Hematopoietic multipotent progenitor cell treated with erythropoietin and hydrocortisone succinate and interleukin-3 and kit ligand, for 17 days (in vitro differentiated cells): ENCODE measurements around the gene KRTAP20-1.

ENCODE experiments used
- DNase-seq: peaks from one replicate; pipeline ENCODE4 v3.0.0-alpha.2; 2015; ENCODE audit warnings: low spot score

KRTAP20-1 gene, protein sequence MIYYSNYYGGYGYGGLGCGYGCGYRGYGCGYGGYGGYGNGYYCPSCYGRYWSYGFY

DNA sequence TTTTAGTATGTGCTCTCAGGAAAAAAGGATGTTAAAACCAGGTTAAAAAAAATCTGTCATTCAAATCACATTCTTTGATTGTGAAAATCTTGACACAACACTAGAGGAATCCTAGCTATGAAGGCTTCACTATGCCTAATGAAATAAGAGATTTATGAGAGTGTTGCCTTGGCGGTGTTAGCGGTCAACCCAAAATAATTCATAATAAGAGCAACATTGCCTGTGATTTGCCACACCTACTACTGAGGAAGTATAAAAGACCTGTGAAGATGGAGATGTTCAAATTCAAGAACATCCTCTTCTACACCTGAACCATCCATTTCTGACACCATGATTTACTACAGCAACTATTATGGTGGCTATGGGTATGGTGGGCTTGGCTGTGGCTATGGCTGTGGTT lies at the start of gene KRTAP20-1:
KRTAP20-1 (plus strand) TSS at position 301 of the 400 bp plus-strand sequence; CDS start at position 331, 30 bp downstream.
- no peak for DNase-seq

DNA sequence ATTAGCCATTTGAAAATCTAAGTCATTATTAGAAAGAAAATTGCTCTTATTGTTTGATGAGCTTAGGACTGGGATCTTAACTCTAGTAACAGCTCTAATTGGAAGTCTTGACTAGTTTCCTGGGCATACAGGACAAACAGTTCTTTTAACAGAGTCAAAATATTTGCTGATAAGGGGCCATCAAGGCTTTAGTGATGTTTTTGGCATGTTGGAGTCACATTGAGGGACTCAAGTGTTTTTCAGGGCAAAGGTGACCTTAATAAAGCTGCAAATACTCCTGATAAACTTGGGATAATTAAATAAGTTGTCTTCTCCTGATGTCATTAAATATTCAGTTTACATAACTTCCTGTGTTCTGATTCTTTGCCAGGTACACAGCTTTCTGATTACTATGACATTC lies 48.6 kb upstream of the KRTAP20-1 start:
- no peak for DNase-seq

- no peak for DNase-seq
Measured at GRCh38 chr21:30577766-30578165, 38.5 kb upstream of the KRTAP20-1 start.

DNA sequence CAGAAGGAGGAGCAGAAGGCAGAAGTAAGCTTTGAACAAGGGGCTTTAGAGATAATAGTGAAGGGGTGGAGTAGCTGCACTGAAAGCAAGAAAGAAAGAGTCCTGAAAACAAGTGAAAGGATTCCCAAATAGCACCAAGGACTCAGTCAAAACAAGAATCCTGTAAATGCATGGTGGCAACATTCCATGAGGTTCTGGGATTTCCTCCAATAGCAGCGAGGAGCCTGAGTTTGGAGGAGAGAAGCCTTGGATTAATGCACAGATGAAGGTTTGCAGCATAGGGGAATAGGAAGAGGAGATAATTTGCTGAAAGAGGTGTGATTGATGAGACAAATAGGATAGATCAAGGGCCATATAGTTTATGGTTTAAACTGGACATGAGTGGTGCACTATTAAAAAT lies 36.9 kb upstream of the KRTAP20-1 start:
- no peak for DNase-seq

DNA sequence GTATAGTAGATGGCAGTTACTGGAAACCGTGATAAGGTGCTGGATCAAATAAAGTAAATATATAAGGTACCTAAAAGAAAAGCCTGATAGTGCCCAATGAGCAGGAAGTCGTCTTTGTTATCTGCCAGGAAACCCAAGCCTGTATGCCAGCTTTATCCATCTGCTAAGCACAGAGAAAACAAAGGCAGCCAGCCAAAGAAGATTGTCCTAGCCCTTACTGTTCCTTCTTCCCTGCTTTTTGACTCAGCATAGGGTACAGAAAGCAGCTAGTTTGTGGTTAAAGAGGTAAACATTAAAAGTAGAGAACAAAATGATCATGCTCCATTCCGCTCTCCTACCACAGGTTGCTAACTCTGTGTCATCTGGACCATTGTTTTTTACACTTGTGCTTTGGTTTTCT lies 36.1 kb upstream of the KRTAP20-1 start:
- DNase-seq = no peak

GRCh38 chr21:30582870-30583269 lies 33.4 kb upstream of the KRTAP20-1 start:
- no peak for DNase-seq

DNA sequence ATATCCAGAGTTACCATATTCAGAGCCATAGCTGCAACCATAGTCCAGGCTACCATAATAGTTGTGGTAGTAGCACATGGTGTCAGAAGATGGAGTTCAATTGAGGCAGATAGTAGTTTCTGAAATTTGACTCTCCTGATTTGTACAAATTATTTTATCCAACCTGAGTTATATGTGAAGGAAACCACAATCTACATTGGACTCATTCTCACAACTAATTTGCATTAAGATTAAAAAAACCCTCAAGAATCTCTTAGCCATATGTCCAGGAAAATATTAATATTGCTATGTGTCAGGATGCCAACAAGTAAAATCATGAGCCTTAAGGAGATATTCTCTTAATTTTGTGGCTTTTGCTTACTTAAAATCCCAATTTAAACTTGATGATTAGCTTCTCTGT lies 25.9 kb upstream of the KRTAP20-1 start, which contains the start of gene KRTAP22-2:
KRTAP22-2 (minus strand) TSS at position 101 of the 400 bp plus-strand sequence.
- no peak for DNase-seq

DNA sequence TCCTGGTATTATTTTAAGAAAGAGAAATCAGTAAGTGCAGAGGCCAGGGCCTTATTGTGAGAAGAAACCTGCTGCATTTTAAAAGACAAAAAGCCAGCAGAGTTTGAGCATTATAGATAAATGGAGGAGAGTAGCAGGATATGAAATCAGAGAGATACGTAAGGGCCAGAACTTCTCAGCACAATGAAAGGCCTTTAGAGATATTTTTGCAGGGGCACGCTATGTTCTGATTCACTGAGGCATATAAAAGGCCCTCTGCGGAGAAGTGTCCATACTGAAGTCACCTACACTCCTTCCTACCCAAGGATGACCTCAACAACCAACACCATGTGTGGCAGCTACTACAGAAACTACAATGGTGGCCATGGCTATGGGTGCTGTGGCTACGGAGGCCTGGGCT lies 24.1 kb upstream of the KRTAP20-1 start, which contains the start of gene KRTAP6-3:
KRTAP6-3 (plus strand) TSS at position 301 of the 400 bp plus-strand sequence; CDS start at position 307, 6 bp downstream.
- no peak for DNase-seq

GRCh38 chr21:30598802-30599201 lies 17.4 kb upstream of the KRTAP20-1 start, which contains the start of gene KRTAP6-2:
KRTAP6-2 (minus strand) TSS chr21:30598902; CDS start chr21:30598874, 28 bp downstream.
- DNase-seq = no peak

GRCh38 chr21:30600787-30601186 lies 15.4 kb upstream of the KRTAP20-1 start, which contains the start of gene KRTAP22-1:
KRTAP22-1 (plus strand) TSS chr21:30601087.
- no peak for DNase-seq

- no peak for DNase-seq
Measured at GRCh38 chr21:30605968-30606367, 10.3 kb upstream of the KRTAP20-1 start.

DNA sequence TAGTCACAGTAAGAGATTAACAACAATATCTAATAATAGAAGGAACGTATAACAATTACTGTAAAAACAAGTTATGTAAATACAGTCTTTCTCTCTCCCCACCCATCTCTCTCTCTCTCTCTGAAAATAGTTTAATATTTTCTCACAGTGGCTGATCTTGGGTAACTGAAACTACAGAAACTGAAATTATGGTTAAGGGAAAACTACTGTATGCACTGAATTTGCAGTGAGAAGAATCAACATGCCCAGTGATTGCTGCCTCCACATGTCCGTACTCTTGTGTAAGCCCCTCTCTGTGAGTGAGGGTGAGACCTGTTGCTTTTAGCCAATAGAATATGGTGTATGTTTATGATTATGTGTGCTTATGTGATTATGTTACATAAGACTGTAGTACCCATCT lies 4.1 kb upstream of the KRTAP20-1 start:
- no peak for DNase-seq

DNA sequence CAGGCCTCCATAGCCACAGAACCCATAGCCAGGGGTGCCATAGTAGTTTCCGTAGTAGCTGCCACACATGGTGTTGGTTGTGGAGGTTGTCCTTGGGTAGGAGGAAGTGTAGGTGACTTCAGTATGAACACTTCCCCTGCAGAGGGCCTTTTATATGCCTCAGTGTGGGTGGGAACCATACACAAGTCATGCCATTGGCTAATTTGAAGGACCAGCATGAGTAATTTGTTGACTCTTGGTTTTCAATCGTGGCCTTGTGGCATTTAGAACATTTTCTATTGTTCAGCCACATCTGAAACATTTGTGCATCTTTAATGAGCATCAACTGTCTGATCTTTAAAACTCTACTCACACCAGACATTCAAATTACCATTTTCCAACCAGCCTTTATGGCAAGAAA lies 2.4 kb upstream of the KRTAP20-1 start, which contains the start of gene KRTAP6-1:
KRTAP6-1 (minus strand) TSS at position 95 of the 400 bp plus-strand sequence; CDS start at position 69, 26 bp downstream.
- DNase-seq = no peak

GRCh38 chr21:30615199-30615598 lies 1.0 kb upstream of the KRTAP20-1 start:
- DNase-seq = no peak

GRCh38 chr21:30620080-30620479 lies 3.9 kb downstream of the KRTAP20-1 start:
- no peak for DNase-seq

- no peak for DNase-seq
Measured at GRCh38 chr21:30620522-30620921, 4.3 kb downstream of the KRTAP20-1 start, which contains the start of gene KRTAP20-4. KRTAP20-4 (plus strand) TSS chr21:30620627.

DNA sequence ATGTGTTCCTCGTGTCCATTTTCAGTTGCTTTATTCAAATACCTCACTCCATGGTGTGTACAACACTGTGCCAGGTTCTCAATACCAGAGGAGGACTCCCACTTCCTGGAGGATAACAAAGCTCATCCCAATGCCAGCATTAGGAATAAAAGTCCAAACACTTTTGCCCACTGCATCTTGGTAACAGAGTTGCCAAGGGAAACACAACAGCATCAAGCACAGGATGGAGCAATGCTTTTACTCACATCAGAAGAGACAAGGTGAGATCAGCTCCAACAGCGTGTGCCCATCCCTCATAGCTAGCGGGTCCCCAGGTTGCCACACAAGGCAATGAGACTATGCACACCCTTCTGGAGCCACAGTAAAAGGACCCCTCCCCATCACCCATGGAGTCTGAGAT lies 7.1 kb downstream of the KRTAP20-1 start:
- DNase-seq = no peak

DNA sequence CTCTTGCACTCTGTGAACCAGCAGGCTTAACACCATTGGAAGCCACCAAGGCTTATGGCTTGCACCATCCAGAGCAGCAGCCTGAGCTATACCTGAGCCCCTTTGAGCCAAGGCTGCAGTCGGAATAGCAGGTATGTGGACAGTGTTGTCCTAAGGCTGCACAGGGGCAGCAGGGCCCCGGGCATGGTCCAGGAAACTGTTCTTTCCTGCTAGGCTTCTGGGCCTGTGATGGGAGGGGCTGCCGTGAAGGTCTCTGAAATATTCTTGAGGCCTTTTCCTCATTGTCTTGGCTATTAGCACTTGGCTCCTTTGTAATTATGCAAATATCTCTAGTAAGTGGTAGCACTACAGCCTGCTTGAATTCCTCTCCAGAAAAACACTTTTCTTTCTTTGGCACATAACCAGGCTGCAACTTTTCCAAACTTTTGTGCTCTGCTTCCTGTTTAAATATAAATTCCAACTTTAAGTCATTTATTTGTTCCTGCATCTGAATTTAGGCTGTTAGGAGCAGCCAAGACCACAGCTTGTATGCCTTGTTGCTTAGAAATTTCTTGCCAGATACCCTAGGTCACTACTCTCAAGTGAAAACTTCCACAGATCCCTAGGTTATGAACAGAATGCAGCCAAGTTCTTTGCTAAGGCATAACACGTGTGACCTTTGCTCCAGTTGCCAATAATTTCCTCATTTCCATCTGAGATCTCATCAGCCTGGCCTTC lies 9.4 kb downstream of the KRTAP20-1 start:
- DNase-seq = no peak

- no peak for DNase-seq
Measured at GRCh38 chr21:30628109-30628508, 11.9 kb downstream of the KRTAP20-1 start.

GRCh38 chr21:30629200-30629599 lies 13.0 kb downstream of the KRTAP20-1 start:
- no peak for DNase-seq

GRCh38 chr21:30634906-30635305 lies 18.7 kb downstream of the KRTAP20-1 start, which contains the start of gene KRTAP20-2:
KRTAP20-2 (plus strand) TSS chr21:30635206; CDS start chr21:30635264, 58 bp downstream.
- DNase-seq = no peak

DNA sequence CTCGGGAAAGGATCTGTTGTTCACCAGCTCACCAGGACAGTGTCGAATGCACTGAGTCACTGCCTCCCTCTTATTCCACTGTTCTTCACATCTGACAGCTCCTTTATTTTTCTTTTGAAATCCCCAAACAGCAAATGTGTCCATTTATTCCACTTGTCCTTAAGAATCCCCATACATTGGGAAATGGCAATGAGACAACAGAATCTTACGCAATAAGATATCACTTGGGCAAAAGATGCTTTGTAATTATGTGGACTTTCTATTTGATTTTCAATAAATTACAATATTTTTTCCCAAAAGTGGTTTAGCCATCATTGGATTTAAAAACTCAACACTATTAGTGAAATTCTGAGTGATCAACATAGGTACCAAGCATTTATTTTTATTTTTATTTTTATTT lies 22.5 kb downstream of the KRTAP20-1 start:
- DNase-seq = no peak

GRCh38 chr21:30642564-30642963 lies 26.3 kb downstream of the KRTAP20-1 start, which contains the start of gene KRTAP20-3:
KRTAP20-3 (plus strand) TSS chr21:30642864.
- DNase-seq = no peak
